Measurements from ENCODE around the gene ATG9B.
"Not testable (repeated sequence)": the region's sequence is repeated elsewhere in the genome, so short reads cannot be mapped to it uniquely, and the experiment has no call there.

ATG9B gene

GRCh38 chr7:151012031-151012692 lies 12.1 kb downstream of the ATG9B start:
- FAIRE-seq: no peak
- no peak for DNase-seq (ENCODE audit: insufficient read length, low spot score)
- no peak for TF ChIP-seq SPI1 (IDR thresholded peaks at IDR 0.05; ENCODE audit: low read depth, low read length)
- no peak for TF ChIP-seq PAX5 (IDR thresholded peaks at IDR 0.05; ENCODE audit: insufficient read depth, low read length, severe bottlenecking)
- no peak for TF ChIP-seq POLR2AphosphoS5 (IDR thresholded peaks at IDR 0.05; ENCODE audit: low read depth, low read length)
- no peak for TF ChIP-seq TAF1 (IDR thresholded peaks at IDR 0.05; ENCODE audit: low read depth, low read length)
- TF ChIP-seq POLR2A (IDR thresholded peaks at IDR 0.05; ENCODE audit: low read depth, low read length): no peak
- no peak for TF ChIP-seq POU2F2 (IDR thresholded peaks at IDR 0.05; ENCODE audit: low read depth, low read length)

DNA sequence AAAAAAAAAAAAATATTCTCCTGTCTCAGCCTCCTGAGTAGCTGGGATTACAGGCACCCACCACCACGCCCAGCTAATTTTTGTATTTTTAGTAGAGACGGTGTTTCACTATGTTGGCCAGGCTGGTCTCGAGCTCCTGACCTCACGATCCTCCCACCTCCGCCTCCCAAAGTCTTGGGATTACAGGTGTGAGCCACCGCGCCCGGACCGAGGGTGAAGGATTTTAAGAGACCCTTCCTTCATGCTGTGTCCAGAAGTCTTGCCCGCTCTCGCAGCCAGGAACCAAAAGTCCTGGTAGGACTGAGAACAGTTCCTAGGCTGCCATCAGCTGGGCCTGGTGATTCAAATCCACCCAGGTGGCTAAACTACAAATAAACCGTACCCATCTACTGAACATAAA lies 12.7 kb downstream of the ATG9B start:
- DNase-seq (ENCODE audit: insufficient read length, low spot score); FAIRE-seq: not testable (repeated sequence)

- FAIRE-seq (no peak), DNase-seq (ENCODE audit: insufficient read length, low spot score) (no peak)
- TF ChIP-seq POLR2A (IDR thresholded peaks at IDR 0.05; ENCODE audit: low read depth, low read length) (no peak), POU2F2 (IDR thresholded peaks at IDR 0.05; ENCODE audit: low read depth, low read length) (no peak), TAF1 (IDR thresholded peaks at IDR 0.05; ENCODE audit: low read depth, low read length) (no peak), SPI1 (IDR thresholded peaks at IDR 0.05; ENCODE audit: low read depth, low read length) (no peak), POLR2AphosphoS5 (IDR thresholded peaks at IDR 0.05; ENCODE audit: low read depth, low read length) (no peak), PAX5 (IDR thresholded peaks at IDR 0.05; ENCODE audit: insufficient read depth, low read length, severe bottlenecking) (no peak)
Measured at GRCh38 chr7:151011097-151011409, 13.2 kb downstream of the ATG9B start.

DNA sequence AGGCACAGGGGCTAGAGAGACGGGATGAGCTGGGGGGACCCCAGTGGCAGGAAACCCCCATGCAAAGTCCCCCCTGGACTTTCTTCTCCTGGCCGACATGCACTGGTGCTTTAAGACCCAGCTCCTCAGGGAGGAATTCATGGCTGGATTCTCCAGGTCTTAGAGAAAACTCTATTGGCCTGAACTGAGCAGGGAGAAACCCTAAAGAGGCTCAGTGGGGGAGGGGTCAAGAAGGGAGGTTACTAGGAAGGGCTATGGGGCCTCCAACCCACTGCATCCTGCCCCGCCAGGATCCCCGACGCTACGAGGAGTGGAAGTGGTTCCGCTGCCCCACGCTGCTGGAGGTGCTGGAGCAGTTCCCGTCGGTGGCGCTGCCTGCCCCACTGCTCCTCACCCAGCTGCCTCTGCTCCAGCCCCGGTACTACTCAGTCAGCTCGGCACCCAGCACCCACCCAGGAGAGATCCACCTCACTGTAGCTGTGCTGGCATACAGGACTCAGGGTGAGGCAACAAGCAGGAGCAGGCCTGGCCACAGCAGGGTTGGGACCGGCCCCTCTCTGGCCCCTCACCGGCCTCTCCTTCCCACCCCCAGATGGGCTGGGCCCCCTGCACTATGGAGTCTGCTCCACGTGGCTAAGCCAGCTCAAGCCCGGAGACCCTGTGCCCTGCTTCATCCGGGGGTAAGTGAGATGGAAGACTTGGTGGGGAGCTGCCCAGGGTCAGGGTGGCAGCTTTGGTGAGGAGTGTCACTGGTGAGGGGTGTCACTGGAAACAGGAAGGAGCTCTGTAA lies 13.8 kb downstream of the ATG9B start:
- FAIRE-seq: no peak
- TF ChIP-seq SPI1 (IDR thresholded peaks at IDR 0.05; ENCODE audit: low read depth, low read length) (no peak), TAF1 (IDR thresholded peaks at IDR 0.05; ENCODE audit: low read depth, low read length) (no peak), POLR2A (IDR thresholded peaks at IDR 0.05; ENCODE audit: low read depth, low read length) (no peak), POLR2AphosphoS5 (IDR thresholded peaks at IDR 0.05; ENCODE audit: low read depth, low read length) (no peak), PAX5 (IDR thresholded peaks at IDR 0.05; ENCODE audit: insufficient read depth, low read length, severe bottlenecking) (no peak), POU2F2 (IDR thresholded peaks at IDR 0.05; ENCODE audit: low read depth, low read length) (no peak)
- DNase-seq (ENCODE audit: insufficient read length, low spot score): no peak

DNA sequence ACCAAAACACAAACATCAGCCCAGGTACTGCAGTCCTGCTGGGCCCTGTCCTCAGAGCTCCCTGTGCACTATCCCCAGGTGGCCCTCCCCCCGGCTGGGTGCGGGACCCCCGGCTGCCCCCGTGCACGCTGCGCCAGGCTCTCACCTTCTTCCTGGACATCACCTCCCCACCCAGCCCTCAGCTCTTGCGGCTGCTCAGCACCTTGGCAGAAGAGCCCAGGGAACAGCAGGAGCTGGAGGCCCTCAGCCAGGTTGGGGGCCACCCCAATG lies 14.3 kb downstream of the ATG9B start:
- TF ChIP-seq POLR2A (IDR thresholded peaks at IDR 0.05; ENCODE audit: low read depth, low read length) (no peak), POU2F2 (IDR thresholded peaks at IDR 0.05; ENCODE audit: low read depth, low read length) (no peak), TAF1 (IDR thresholded peaks at IDR 0.05; ENCODE audit: low read depth, low read length) (no peak), SPI1 (IDR thresholded peaks at IDR 0.05; ENCODE audit: low read depth, low read length) (no peak), PAX5 (IDR thresholded peaks at IDR 0.05; ENCODE audit: insufficient read depth, low read length, severe bottlenecking) (no peak), POLR2AphosphoS5 (IDR thresholded peaks at IDR 0.05; ENCODE audit: low read depth, low read length) (no peak)
- FAIRE-seq: no peak

GRCh38 chr7:151009327-151010036 lies 14.8 kb downstream of the ATG9B start:
- FAIRE-seq (no peak), DNase-seq (ENCODE audit: insufficient read length, low spot score) (no peak)
- no peak for TF ChIP-seq POLR2AphosphoS5 (IDR thresholded peaks at IDR 0.05; ENCODE audit: low read depth, low read length)
- no peak for TF ChIP-seq TAF1 (IDR thresholded peaks at IDR 0.05; ENCODE audit: low read depth, low read length)
- no peak for TF ChIP-seq SPI1 (IDR thresholded peaks at IDR 0.05; ENCODE audit: low read depth, low read length)
- no peak for TF ChIP-seq POU2F2 (IDR thresholded peaks at IDR 0.05; ENCODE audit: low read depth, low read length)
- TF ChIP-seq PAX5 (IDR thresholded peaks at IDR 0.05; ENCODE audit: insufficient read depth, low read length, severe bottlenecking): no peak
- no peak for TF ChIP-seq POLR2A (IDR thresholded peaks at IDR 0.05; ENCODE audit: low read depth, low read length)

More for the DNA sequence above, 14.3 kb downstream of the ATG9B start:
- no peak for DNase-seq (ENCODE audit: insufficient read length, low spot score)

DNA sequence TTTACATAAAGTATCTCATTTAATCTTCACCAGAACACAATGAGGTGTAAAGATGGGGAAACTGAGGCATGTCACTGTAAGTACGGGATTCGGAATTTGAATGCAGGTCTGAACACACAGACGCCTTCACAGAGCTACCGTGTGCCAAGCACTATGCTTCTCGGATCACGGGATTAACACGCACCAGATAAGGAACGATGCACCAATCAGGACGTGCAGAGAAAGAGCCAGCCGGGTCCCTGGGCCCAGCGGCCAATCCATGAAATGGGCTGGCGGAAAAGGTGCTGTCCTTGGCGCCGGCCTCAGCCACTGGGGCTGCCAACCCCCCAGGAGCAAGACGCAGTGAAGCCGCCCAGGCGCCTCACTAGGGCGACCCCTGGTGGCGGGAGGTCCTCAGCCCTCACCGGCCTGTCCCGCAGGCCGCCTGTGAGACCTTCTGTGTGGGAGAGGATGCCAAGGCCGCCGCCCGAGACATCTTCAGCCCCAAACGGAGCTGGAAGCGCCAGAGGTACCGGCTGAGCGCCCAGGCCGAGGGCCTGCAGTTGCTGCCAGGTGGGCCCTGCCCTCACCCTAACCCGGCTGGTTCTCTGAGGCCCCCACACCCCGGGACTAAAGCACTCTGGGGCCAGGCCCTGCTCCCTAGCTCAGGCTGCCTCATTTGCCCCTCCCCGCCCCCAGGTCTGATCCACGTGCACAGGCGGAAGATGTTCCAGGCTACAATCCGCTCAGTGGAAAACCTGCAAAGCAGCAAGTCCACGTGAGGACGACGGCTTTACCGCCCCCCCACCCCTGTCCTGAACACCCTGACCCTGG lies 15.6 kb downstream of the ATG9B start:
- DNase-seq (ENCODE audit: insufficient read length, low spot score) (no peak), FAIRE-seq (no peak)
- TF ChIP-seq TAF1 (IDR thresholded peaks at IDR 0.05; ENCODE audit: low read depth, low read length) (no peak), POLR2A (IDR thresholded peaks at IDR 0.05; ENCODE audit: low read depth, low read length) (no peak), POLR2AphosphoS5 (IDR thresholded peaks at IDR 0.05; ENCODE audit: low read depth, low read length) (no peak), PAX5 (IDR thresholded peaks at IDR 0.05; ENCODE audit: insufficient read depth, low read length, severe bottlenecking) (no peak), SPI1 (IDR thresholded peaks at IDR 0.05; ENCODE audit: low read depth, low read length) (no peak), POU2F2 (IDR thresholded peaks at IDR 0.05; ENCODE audit: low read depth, low read length) (no peak)

- FAIRE-seq (no peak), DNase-seq (ENCODE audit: insufficient read length, low spot score) (no peak)
- TF ChIP-seq POLR2AphosphoS5 (IDR thresholded peaks at IDR 0.05; ENCODE audit: low read depth, low read length) (no peak), TAF1 (IDR thresholded peaks at IDR 0.05; ENCODE audit: low read depth, low read length) (no peak), SPI1 (IDR thresholded peaks at IDR 0.05; ENCODE audit: low read depth, low read length) (no peak), PAX5 (IDR thresholded peaks at IDR 0.05; ENCODE audit: insufficient read depth, low read length, severe bottlenecking) (no peak), POU2F2 (IDR thresholded peaks at IDR 0.05; ENCODE audit: low read depth, low read length) (no peak), POLR2A (IDR thresholded peaks at IDR 0.05; ENCODE audit: low read depth, low read length) (no peak)
Measured at GRCh38 chr7:151008143-151008510, 16.2 kb downstream of the ATG9B start.

GRCh38 chr7:151007469-151007898 lies 16.8 kb downstream of the ATG9B start:
- DNase-seq (ENCODE audit: insufficient read length, low spot score) (no peak), FAIRE-seq (no peak)
- no peak for TF ChIP-seq SPI1 (IDR thresholded peaks at IDR 0.05; ENCODE audit: low read depth, low read length)
- TF ChIP-seq POLR2A (IDR thresholded peaks at IDR 0.05; ENCODE audit: low read depth, low read length): no peak
- no peak for TF ChIP-seq POU2F2 (IDR thresholded peaks at IDR 0.05; ENCODE audit: low read depth, low read length)
- TF ChIP-seq PAX5 (IDR thresholded peaks at IDR 0.05; ENCODE audit: insufficient read depth, low read length, severe bottlenecking): no peak
- TF ChIP-seq POLR2AphosphoS5 (IDR thresholded peaks at IDR 0.05; ENCODE audit: low read depth, low read length): no peak
- TF ChIP-seq TAF1 (IDR thresholded peaks at IDR 0.05; ENCODE audit: low read depth, low read length): no peak
